ENCODE data around the gene SI.

Gene SI

DNA sequence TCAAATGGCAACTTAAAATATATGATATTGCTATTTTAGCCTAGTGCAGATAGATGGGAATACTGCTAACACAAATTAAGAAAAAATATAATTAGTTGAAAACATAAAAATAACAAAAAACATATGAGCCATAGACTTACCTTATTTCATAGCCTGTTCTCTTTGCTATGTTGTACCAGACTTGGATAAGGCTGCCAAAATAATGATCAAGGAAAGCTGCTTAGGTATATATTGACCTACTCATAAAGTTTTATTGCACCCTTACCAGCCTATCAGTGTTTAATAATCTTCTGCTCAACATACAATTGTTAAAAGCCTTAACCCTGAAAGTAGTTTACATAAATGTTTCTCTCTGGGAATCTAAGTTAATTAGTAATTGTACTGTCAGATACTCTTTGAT is at the start of gene SI:
TSS of gene SI (minus strand) at position 204 of the 400 bp plus-strand sequence. CDS start 2,484 bp downstream, outside the sequence.
- TF ChIP-seq POLR2AphosphoS5 (IDR thresholded peaks at IDR 0.05; ENCODE audit: borderline replicate concordance, low read depth, low read length) (no peak), FOXP2 (optimal IDR thresholded peaks at IDR 0.05; ENCODE audit: control extremely low read depth, extremely low read length, insufficient read depth) (no peak), EZH2 (IDR thresholded peaks at IDR 0.05) (no peak)
- no peak within 1 kb of the TSS for H3K4me3 ChIP-seq
- DNase-seq (ENCODE audit: low read depth, low spot score): no peak
- H3K27ac ChIP-seq: no peak within 1 kb of the TSS
- H3K9ac ChIP-seq (ENCODE audit: insufficient read length): no peak within 1 kb of the TSS
- H3K36me3 ChIP-seq (ENCODE audit: insufficient read depth, low read length): no peaks in the 10 kb centered on the region
- H3K9me3 ChIP-seq (ENCODE audit: low read depth, low read length): no peaks in the 10 kb centered on the region

DNA sequence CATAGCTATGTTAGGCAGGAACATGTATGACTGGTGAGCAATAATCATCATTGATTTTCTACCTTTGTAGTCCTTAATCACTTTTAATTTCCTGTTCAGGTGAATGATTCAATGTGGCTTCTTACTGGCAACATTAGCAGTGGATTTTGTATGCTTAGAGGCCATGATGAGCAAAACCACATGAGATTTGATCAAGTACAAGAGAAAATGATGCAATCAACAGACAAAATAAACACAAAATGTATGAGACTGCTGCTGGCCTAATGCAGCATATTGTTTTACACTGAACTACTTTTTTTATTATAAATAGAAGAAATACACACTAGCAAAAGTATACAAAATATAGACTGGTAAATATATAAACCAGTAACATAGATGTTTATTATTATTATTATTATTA is 47.5 kb upstream of the SI start:
- no peak overlapping the region for H3K9ac ChIP-seq (ENCODE audit: insufficient read length)
- H3K9me3 ChIP-seq (ENCODE audit: low read depth, low read length): no peaks in the 10 kb centered on the region; the same call in 1 of the 2 replicates
- TF ChIP-seq POLR2AphosphoS5 (IDR thresholded peaks at IDR 0.05; ENCODE audit: borderline replicate concordance, low read depth, low read length): no peak
- no peak for TF ChIP-seq EZH2 (IDR thresholded peaks at IDR 0.05)
- H3K4me3 ChIP-seq: no peak overlapping the region
- no peak for DNase-seq (ENCODE audit: low read depth, low spot score)
- no peak overlapping the region for H3K27ac ChIP-seq
- no peaks in the 10 kb centered on the region for H3K36me3 ChIP-seq (ENCODE audit: insufficient read depth, low read length)

DNA sequence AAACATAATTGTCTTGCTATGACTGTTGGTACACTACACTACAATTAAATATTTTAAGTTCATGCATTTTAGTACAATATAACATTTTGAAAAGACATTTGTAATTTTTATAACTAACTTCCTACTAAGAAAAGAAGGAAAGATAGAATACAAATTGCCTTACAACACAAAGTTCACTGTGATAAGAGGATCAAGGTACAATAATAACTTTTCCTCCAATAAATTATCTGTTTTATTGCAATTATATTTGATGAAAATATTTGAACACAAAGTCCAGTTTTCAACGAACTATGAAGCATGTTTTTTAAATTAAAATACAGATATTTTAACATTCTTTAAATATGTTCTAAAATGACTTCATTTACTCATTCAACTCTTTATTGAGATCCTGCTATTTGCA is 33.1 kb upstream of the SI start:
- DNase-seq (ENCODE audit: low read depth, low spot score): no peak
- no peak overlapping the region for H3K27ac ChIP-seq
- H3K4me3 ChIP-seq: no peak overlapping the region
- no peaks in the 10 kb centered on the region for H3K36me3 ChIP-seq (ENCODE audit: insufficient read depth, low read length)
- H3K9ac ChIP-seq (ENCODE audit: insufficient read length): no peak overlapping the region
- no peak for TF ChIP-seq POLR2AphosphoS5 (IDR thresholded peaks at IDR 0.05; ENCODE audit: borderline replicate concordance, low read depth, low read length)
- TF ChIP-seq EZH2 (IDR thresholded peaks at IDR 0.05): no peak
- TF ChIP-seq FOXP2 (optimal IDR thresholded peaks at IDR 0.05; ENCODE audit: control extremely low read depth, extremely low read length, insufficient read depth): no peak
- no peaks in the 10 kb centered on the region for H3K9me3 ChIP-seq (ENCODE audit: low read depth, low read length)

DNA sequence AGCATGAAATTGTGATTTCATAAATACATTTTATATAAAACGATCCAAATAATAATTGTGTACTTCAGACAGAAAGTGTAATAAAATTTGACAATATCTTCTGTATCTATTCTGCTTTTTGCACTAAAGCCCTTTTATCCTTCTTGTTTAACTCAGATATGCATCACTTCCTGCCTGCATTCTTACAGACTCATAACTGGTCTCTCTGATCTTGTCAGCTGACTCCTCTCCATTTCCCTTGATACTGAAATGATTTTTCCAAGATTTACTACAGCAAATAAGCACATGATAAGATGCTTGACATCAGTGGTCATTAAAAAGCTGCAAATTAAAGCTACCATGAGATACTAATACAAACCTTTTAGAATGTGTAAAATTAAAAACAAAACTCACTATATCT is 25.3 kb upstream of the SI start:
- H3K9me3 ChIP-seq (ENCODE audit: low read depth, low read length): no peaks in the 10 kb centered on the region
- TF ChIP-seq FOXP2 (optimal IDR thresholded peaks at IDR 0.05; ENCODE audit: control extremely low read depth, extremely low read length, insufficient read depth) (no peak), EZH2 (IDR thresholded peaks at IDR 0.05) (no peak), POLR2AphosphoS5 (IDR thresholded peaks at IDR 0.05; ENCODE audit: borderline replicate concordance, low read depth, low read length) (no peak)
- DNase-seq (ENCODE audit: low read depth, low spot score): no peak
- H3K36me3 ChIP-seq (ENCODE audit: insufficient read depth, low read length): no peaks in the 10 kb centered on the region
- H3K27ac ChIP-seq: no peak overlapping the region
- no peak overlapping the region for H3K4me3 ChIP-seq
- H3K9ac ChIP-seq (ENCODE audit: insufficient read length): no peak overlapping the region

DNA sequence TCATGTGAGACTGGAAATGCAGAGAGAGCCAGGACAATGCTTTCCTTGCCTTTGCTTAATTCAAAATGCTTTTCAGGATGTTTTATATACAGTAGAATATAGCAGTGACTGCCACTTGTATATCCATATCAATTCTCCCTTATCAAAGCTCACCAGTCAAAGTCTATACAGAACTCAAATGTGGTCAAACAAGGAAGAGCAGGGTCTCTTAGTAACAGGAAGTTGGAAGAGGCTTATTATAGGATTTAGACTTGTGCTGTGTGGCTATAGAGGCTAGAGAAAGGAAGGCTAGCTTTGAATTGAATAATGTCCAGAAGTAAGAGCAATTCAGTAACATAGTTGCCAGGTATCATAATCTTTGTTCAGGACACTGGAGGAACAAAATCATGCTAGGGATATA is 4.4 kb upstream of the SI start:
- H3K9ac ChIP-seq (ENCODE audit: insufficient read length): no peak overlapping the region
- H3K9me3 ChIP-seq (ENCODE audit: low read depth, low read length): no peaks in the 10 kb centered on the region
- no peak for TF ChIP-seq FOXP2 (optimal IDR thresholded peaks at IDR 0.05; ENCODE audit: control extremely low read depth, extremely low read length, insufficient read depth)
- TF ChIP-seq POLR2AphosphoS5 (IDR thresholded peaks at IDR 0.05; ENCODE audit: borderline replicate concordance, low read depth, low read length): no peak
- no peak for TF ChIP-seq EZH2 (IDR thresholded peaks at IDR 0.05)
- no peak for DNase-seq (ENCODE audit: low read depth, low spot score)
- no peak overlapping the region for H3K4me3 ChIP-seq
- no peaks in the 10 kb centered on the region for H3K36me3 ChIP-seq (ENCODE audit: insufficient read depth, low read length)
- H3K27ac ChIP-seq: no peak overlapping the region

DNA sequence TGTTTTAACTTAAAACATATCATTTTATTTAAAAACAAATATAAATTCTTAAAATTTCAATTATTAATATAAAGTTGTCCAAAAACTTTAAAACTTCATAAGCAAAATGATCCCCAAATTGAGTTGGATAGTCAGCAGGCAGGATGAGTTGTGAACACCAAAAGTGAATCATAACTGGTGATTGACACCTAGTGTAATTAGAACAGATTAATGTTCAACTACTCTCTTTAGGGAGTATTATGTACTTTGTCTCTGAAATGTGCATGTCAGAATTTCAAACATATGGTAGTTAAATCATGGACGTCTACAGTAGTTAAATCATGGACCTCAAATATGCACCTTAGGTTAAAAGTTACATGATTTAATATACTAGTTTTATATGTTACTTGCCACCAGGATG is 2.9 kb upstream of the SI start:
- DNase-seq (ENCODE audit: low read depth, low spot score): no peak
- TF ChIP-seq EZH2 (IDR thresholded peaks at IDR 0.05): no peak
- no peak for TF ChIP-seq FOXP2 (optimal IDR thresholded peaks at IDR 0.05; ENCODE audit: control extremely low read depth, extremely low read length, insufficient read depth)
- no peak for TF ChIP-seq POLR2AphosphoS5 (IDR thresholded peaks at IDR 0.05; ENCODE audit: borderline replicate concordance, low read depth, low read length)
- Histone ChIP-seq H3K4me3 (no peak overlapping the region), H3K27ac (no peak overlapping the region), H3K9me3 (ENCODE audit: low read depth, low read length) (no peaks in the 10 kb centered on the region), H3K9ac (ENCODE audit: insufficient read length) (no peak overlapping the region), H3K36me3 (ENCODE audit: insufficient read depth, low read length) (no peaks in the 10 kb centered on the region)

DNA sequence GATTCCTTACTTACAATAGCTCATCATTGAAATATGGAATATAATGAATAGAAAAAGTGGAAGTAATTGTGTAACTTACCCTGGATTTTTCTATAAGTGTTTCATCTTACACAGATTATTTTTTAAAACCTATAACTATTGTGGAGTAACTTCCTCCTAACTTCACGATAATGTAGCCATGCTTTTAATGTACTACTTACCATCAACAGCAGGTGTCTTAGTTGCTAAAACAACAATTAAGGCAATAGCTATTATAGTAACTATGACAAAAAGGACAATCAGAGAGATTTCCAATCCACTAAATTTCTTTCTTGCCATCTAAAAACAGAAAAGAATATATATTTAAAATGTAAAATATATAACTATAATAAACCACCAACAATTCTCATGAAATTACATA is 2.6 kb downstream of the SI start:
- Histone ChIP-seq H3K4me3 (no peak overlapping the region), H3K9me3 (ENCODE audit: low read depth, low read length) (no peaks in the 10 kb centered on the region), H3K27ac (no peak overlapping the region), H3K9ac (ENCODE audit: insufficient read length) (no peak overlapping the region), H3K36me3 (ENCODE audit: insufficient read depth, low read length) (no peaks in the 10 kb centered on the region)
- TF ChIP-seq FOXP2 (optimal IDR thresholded peaks at IDR 0.05; ENCODE audit: control extremely low read depth, extremely low read length, insufficient read depth): no peak
- no peak for TF ChIP-seq EZH2 (IDR thresholded peaks at IDR 0.05)
- no peak for TF ChIP-seq POLR2AphosphoS5 (IDR thresholded peaks at IDR 0.05; ENCODE audit: borderline replicate concordance, low read depth, low read length)
- DNase-seq (ENCODE audit: low read depth, low spot score): no peak

DNA sequence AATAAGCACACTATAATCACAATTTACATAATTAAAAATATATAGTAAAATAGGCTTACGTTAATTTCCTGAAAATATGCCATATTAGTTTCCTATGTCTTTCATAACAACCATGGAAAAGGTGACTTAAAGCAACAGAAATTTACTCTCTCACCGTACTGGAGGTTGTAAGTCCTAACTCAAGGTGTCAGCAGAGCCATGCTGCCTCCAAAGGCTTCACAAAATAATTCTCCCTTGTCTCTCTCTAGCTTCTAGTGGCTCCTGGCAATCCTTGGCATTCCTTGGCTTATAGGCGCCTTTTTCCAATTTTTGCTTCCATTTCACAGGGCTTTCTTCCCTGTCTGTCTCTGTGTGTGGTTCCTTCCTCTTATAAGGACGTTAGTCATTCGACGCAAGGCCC is 7.6 kb downstream of the SI start:
- TF ChIP-seq EZH2 (IDR thresholded peaks at IDR 0.05) (no peak), POLR2AphosphoS5 (IDR thresholded peaks at IDR 0.05; ENCODE audit: borderline replicate concordance, low read depth, low read length) (no peak), FOXP2 (optimal IDR thresholded peaks at IDR 0.05; ENCODE audit: control extremely low read depth, extremely low read length, insufficient read depth) (no peak)
- no peak for DNase-seq (ENCODE audit: low read depth, low spot score)

DNA sequence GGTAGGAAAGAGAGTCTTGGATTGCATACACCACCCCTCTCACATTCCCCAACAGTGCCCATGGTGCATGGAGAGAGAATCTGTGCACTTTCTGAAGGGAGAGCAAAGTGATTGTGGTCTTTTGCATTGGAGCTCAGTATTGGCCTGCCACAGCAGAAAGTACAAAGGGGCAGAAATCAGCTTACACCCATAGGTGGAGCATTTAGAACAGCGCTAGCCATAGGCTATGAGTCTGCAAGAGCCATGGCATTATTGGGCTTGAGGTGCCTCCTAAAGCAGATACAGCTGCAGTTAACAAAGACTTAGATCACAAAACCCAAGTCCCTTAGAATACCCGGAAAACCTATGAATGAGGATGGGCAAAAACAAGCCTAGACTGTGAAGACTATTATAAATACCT is 21.8 kb downstream of the SI start:
- Histone ChIP-seq H3K9ac (ENCODE audit: insufficient read length) (no peak overlapping the region), H3K36me3 (ENCODE audit: insufficient read depth, low read length) (no peaks in the 10 kb centered on the region), H3K27ac (no peak overlapping the region), H3K9me3 (ENCODE audit: low read depth, low read length) (no peaks in the 10 kb centered on the region), H3K4me3 (no peak overlapping the region)
- no peak for DNase-seq (ENCODE audit: low read depth, low spot score)
- no peak for TF ChIP-seq FOXP2 (optimal IDR thresholded peaks at IDR 0.05; ENCODE audit: control extremely low read depth, extremely low read length, insufficient read depth)
- no peak for TF ChIP-seq POLR2AphosphoS5 (IDR thresholded peaks at IDR 0.05; ENCODE audit: borderline replicate concordance, low read depth, low read length)
- TF ChIP-seq EZH2 (IDR thresholded peaks at IDR 0.05): no peak

More for the DNA sequence above, 7.6 kb downstream of the SI start:
- no peak overlapping the region for H3K9ac ChIP-seq (ENCODE audit: insufficient read length)
- no peak overlapping the region for H3K27ac ChIP-seq
- no peaks in the 10 kb centered on the region for H3K36me3 ChIP-seq (ENCODE audit: insufficient read depth, low read length)
- no peaks in the 10 kb centered on the region for H3K9me3 ChIP-seq (ENCODE audit: low read depth, low read length)
- no peak overlapping the region for H3K4me3 ChIP-seq
